ENCODE results near the gene RBBP7.
A peak's percentile ranks its signal among the peaks of the same experiment; 100 is the strongest.

RBBP7 gene

GRCh38 chrX:16910376-16910775 lies 40.2 kb upstream of the RBBP7 start:
- Histone ChIP-seq H3K79me2 (no peaks in the 10 kb centered on the region), H3K27me3 (ENCODE audit: control insufficient read depth, insufficient read depth, low read length) (no peaks in the 10 kb centered on the region)
- TF ChIP-seq, protein P1, sequence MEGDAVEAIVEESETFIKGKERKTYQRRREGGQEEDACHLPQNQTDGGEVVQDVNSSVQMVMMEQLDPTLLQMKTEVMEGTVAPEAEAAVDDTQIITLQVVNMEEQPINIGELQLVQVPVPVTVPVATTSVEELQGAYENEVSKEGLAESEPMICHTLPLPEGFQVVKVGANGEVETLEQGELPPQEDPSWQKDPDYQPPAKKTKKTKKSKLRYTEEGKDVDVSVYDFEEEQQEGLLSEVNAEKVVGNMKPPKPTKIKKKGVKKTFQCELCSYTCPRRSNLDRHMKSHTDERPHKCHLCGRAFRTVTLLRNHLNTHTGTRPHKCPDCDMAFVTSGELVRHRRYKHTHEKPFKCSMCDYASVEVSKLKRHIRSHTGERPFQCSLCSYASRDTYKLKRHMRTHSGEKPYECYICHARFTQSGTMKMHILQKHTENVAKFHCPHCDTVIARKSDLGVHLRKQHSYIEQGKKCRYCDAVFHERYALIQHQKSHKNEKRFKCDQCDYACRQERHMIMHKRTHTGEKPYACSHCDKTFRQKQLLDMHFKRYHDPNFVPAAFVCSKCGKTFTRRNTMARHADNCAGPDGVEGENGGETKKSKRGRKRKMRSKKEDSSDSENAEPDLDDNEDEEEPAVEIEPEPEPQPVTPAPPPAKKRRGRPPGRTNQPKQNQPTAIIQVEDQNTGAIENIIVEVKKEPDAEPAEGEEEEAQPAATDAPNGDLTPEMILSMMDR (IDR thresholded peaks at IDR 0.05) = no peak

GRCh38 chrX:16903274-16904022 lies 33.3 kb upstream of the RBBP7 start:
- H3K9ac ChIP-seq = no peak overlapping the region
- H3K9me3 ChIP-seq (ENCODE audit: control insufficient read depth, low read length) = no peaks in the 10 kb centered on the region
- TF ChIP-seq, protein P1 (IDR thresholded peaks at IDR 0.05) = no peak
- no peak overlapping the region for H3K4me2 ChIP-seq (ENCODE audit: low read length)
- H3K27ac ChIP-seq = no peak overlapping the region
- H3K79me2 ChIP-seq = no peaks in the 10 kb centered on the region
- no peak overlapping the region for H2AFZ ChIP-seq
- H3K4me3 ChIP-seq (ENCODE audit: low read depth, low read length) = no peak overlapping the region
- no peaks in the 10 kb centered on the region for H3K27me3 ChIP-seq (ENCODE audit: control insufficient read depth, insufficient read depth, low read length)
- H3K4me1 ChIP-seq = no peaks in the 10 kb centered on the region
- no peaks in the 10 kb centered on the region for H3K36me3 ChIP-seq (ENCODE audit: control insufficient read depth, insufficient read depth, low read length)

More at GRCh38 chrX:16910376-16910775, 40.2 kb upstream of the RBBP7 start:
- no peaks in the 10 kb centered on the region for H3K9me3 ChIP-seq (ENCODE audit: control insufficient read depth, low read length)
- H3K9ac ChIP-seq = no peak overlapping the region
- H2AFZ ChIP-seq = no peak overlapping the region
- H3K4me1 ChIP-seq = no peaks in the 10 kb centered on the region
- H3K4me3 ChIP-seq (ENCODE audit: low read depth, low read length) = no peak overlapping the region
- H3K27ac ChIP-seq = no peak overlapping the region
- H3K4me2 ChIP-seq (ENCODE audit: low read length) = no peak overlapping the region
- no peaks in the 10 kb centered on the region for H3K36me3 ChIP-seq (ENCODE audit: control insufficient read depth, insufficient read depth, low read length)

DNA sequence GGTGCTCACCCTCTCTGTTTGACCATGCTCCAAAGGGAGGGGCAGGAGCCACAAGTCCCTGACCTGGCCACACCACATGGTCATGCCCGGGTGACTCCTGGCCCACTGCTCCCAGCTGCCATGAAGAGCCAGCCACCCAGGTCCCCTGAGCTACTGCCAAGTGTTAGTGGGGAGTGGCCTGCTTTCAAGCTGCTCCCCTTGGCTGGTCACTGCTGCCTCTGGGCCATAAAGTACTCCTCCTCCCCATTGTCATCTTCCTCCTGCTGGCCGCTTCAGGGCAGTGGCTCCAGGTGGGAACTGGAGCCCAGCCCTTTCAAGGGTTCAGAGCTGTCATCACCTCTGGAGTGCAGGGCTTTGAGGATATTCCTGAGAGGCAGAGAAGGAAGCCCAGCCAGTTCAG lies 27.3 kb upstream of the RBBP7 start:
- Histone ChIP-seq H3K27me3 (ENCODE audit: control insufficient read depth, insufficient read depth, low read length) (no peaks in the 10 kb centered on the region), H3K27ac (no peak overlapping the region), H3K4me2 (ENCODE audit: low read length) (no peak overlapping the region), H2AFZ (no peak overlapping the region), H3K79me2 (no peaks in the 10 kb centered on the region), H3K4me1 (no peaks in the 10 kb centered on the region), H3K9ac (no peak overlapping the region), H3K4me3 (ENCODE audit: low read depth, low read length) (no peak overlapping the region), H3K36me3 (ENCODE audit: control insufficient read depth, insufficient read depth, low read length) (no peaks in the 10 kb centered on the region), H3K9me3 (ENCODE audit: control insufficient read depth, low read length) (no peaks in the 10 kb centered on the region)
- TF ChIP-seq, protein P1 (IDR thresholded peaks at IDR 0.05) = no peak

DNA sequence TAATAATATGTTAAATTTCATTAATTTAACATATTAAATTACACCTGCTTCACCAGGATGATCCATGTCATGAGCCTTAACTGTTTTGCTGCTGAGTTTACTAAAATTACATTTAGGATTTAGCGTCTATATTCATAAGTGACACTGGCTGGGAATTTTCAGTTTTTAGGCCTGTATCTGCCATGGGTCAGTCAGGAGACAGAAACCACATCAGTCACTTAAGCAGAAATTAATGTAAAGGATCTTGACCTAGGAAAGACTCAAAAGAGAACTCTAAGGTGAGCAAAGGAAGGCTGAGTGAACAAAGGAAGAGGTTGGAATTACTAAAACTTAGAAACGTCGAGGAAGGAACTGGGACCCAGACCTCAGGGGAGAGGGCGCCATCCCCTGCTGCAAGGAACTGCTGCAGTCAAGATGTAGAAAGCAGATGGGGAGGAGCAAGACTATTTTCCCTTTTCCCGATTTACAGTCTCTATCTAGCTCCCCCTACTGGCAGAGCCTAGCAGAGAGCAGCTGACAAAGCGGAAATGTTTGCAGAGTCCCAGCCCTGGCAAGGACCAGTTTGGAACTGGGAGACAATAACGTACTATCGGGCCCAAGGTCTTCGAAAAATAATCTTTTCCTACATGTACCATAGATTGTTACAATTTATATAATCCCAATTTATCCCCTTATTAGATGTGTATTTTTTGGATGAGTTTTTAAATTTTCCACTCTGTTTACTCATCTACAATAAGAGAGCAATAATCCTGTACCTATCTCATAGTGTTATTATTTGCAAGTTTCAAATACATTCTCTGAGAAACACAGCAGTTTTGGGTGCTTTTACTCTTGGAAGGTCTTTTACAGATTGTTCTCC lies 22.6 kb upstream of the RBBP7 start:
- Histone ChIP-seq H3K9ac (no peak overlapping the region), H3K27ac (no peak overlapping the region), H3K79me2 (no peaks in the 10 kb centered on the region), H3K4me3 (ENCODE audit: low read depth, low read length) (no peak overlapping the region), H3K4me2 (ENCODE audit: low read length) (no peak overlapping the region), H3K9me3 (ENCODE audit: control insufficient read depth, low read length) (no peaks in the 10 kb centered on the region), H3K4me1 (no peaks in the 10 kb centered on the region), H3K36me3 (ENCODE audit: control insufficient read depth, insufficient read depth, low read length) (no peaks in the 10 kb centered on the region), H2AFZ (peak overlapping the region; percentile 76), H3K27me3 (ENCODE audit: control insufficient read depth, insufficient read depth, low read length) (no peaks in the 10 kb centered on the region)
- TF ChIP-seq, protein P1 (IDR thresholded peaks at IDR 0.05) = peak; percentile 73
